H1 (cell line): Measurements from ENCODE around the gene DPH6. TPM values are rescaled to one million over a fixed set of nuclear protein-coding genes. Genes with fewer than 3 reads are reported as not detected.

Source experiments
- CTCF ChIA-PET: fragments of 300-600 bp; sonication (Branson Sonifier 250); formaldehyde crosslinking; loops from one replicate; lab custom pipeline; 2021; ENCODE audit not compliant: partially characterized antibody; lab: Charles Lee
- POLR2A ChIA-PET: fragments of 300-600 bp; sonication (Branson Sonifier 250); formaldehyde crosslinking; loops from one replicate; lab custom pipeline; 2021; ENCODE audit warnings: inconsistent platforms; ENCODE audit not compliant: partially characterized antibody; lab: Charles Lee
- DNase-seq, 2 experiments: peaks; one replicate each; pipeline versions ENCODE4 v3.0.0 to v3.0.0-alpha.2; 2010 to 2022; ENCODE audit warnings: low spot score in 2 of 2, low read depth in 1 of 2, mixed read lengths in 1 of 2
- FAIRE-seq: peaks from 2 replicates; lab custom pipeline; 2011; peaks lifted over from hg19 to GRCh38; lab: Jason Lieb, UNC
- H2AFZ ChIP-seq: 2 replicates; pipeline ENCODE4 v1.8.1; 2012; ENCODE audit warnings: low read length, inconsistent platforms
- H2AK5ac ChIP-seq: 2 replicates; pipeline ENCODE4 v1.6.1; 2013; ENCODE audit warnings: low read depth, low read length
- H2BK120ac ChIP-seq: replicated peaks from 2 replicates; pipeline ENCODE3; 2013; ENCODE audit warnings: low read depth, low read length, inconsistent platforms
- H2BK12ac ChIP-seq: 2 replicates; pipeline ENCODE4 v1.6.1; 2013; ENCODE audit warnings: low read depth, low read length
- H2BK15ac ChIP-seq: 2 replicates; pipeline ENCODE4 v1.6.1; 2013; ENCODE audit warnings: low read length
- H2BK20ac ChIP-seq: 2 replicates; pipeline ENCODE4 v1.6.1; 2013; ENCODE audit warnings: low read length
- H2BK5ac ChIP-seq: 2 replicates; pipeline ENCODE4 v1.6.1; 2013; ENCODE audit warnings: low read depth, low read length
- H3K14ac ChIP-seq: 2 replicates; pipeline ENCODE4 v1.6.1; 2013; ENCODE audit warnings: inconsistent platforms; ENCODE audit not compliant: insufficient read length
- H3K18ac ChIP-seq: 2 replicates; pipeline ENCODE4 v1.6.1; 2013; ENCODE audit warnings: low read length; ENCODE audit errors: extremely low read depth
- H3K23ac ChIP-seq: 2 replicates; pipeline ENCODE4 v1.6.1; 2013; ENCODE audit warnings: inconsistent platforms; ENCODE audit not compliant: insufficient read length
- H3K23me2 ChIP-seq: 2 replicates; pipeline ENCODE4 v1.6.1; 2013; ENCODE audit warnings: low read depth, low read length
- H3K27ac ChIP-seq: 2 replicates; pipeline ENCODE4 v1.6.1; 2011; ENCODE audit warnings: low read depth, low read length, inconsistent platforms
- H3K27me3 ChIP-seq, 4 experiments: replicated peaks in 1 of 4; 1 replicate in 1 of 4; 2 replicates in 3 of 4; pipeline versions ENCODE4 v1.6.1 to v1.8.1; 2011 to 2013; ENCODE audit warnings: low read length in 3 of 4, mild to moderate bottlenecking in 3 of 4, inconsistent platforms in 2 of 4, mixed read lengths in 2 of 4, moderate library complexity in 1 of 4; ENCODE audit not compliant: control insufficient read depth in 3 of 4, insufficient read depth in 3 of 4; ENCODE audit errors: extremely low read depth in 1 of 4
- H3K36me3 ChIP-seq, 4 experiments: 2 replicates each; pipeline versions ENCODE4 v1.6.1 to v1.8.1; 2011 to 2013; ENCODE audit warnings: mild to moderate bottlenecking in 4 of 4, low read length in 3 of 4, moderate library complexity in 2 of 4, control low read depth in 1 of 4, inconsistent platforms in 1 of 4; ENCODE audit not compliant: insufficient read depth in 4 of 4, control insufficient read depth in 2 of 4
- H3K4ac ChIP-seq: replicated peaks from 2 replicates; pipeline ENCODE3; 2013; ENCODE audit warnings: low read length, low read depth, mixed read lengths, inconsistent platforms; ENCODE audit not compliant: insufficient read length
- H3K4me1 ChIP-seq, 4 experiments: replicated peaks in 1 of 4; 1 replicate in 1 of 4; 2 replicates in 3 of 4; pipeline versions ENCODE4 v1.6.1 to v1.8.1; 2011 to 2013; ENCODE audit warnings: low read length in 3 of 4, inconsistent platforms in 2 of 4, mixed read lengths in 1 of 4; ENCODE audit not compliant: insufficient read depth in 4 of 4, control insufficient read depth in 3 of 4
- H3K4me2 ChIP-seq, 2 experiments: 2 replicates each; pipeline versions ENCODE4 v1.6.1 to v1.8.1; 2011 to 2013; ENCODE audit warnings: low read depth in 2 of 2, low read length in 2 of 2, control low read depth in 1 of 2, inconsistent platforms in 1 of 2, mild to moderate bottlenecking in 1 of 2; ENCODE audit not compliant: insufficient read depth in 1 of 2
- H3K4me3 ChIP-seq, 4 experiments: fragments of 200-600, 300-600 bp in 1 of 4; sonication (generic), shearing (Covaris generic), sonication (Bioruptor Twin) in 1 of 4; 2 replicates each; pipeline versions ENCODE4 v1.5.1 to v1.8.1; 2011 to 2016; ENCODE audit warnings: low read length in 4 of 4, low read depth in 3 of 4, control low read depth in 2 of 4, inconsistent platforms in 2 of 4, mild to moderate bottlenecking in 2 of 4, mixed read lengths in 1 of 4, moderate library complexity in 1 of 4; ENCODE audit not compliant: insufficient read depth in 2 of 4; ENCODE audit errors: extremely low read depth in 1 of 4
- H3K56ac ChIP-seq: replicated peaks from 2 replicates; pipeline ENCODE3; 2013; ENCODE audit warnings: low read depth, mild to moderate bottlenecking, mixed read lengths, low read length, inconsistent platforms; ENCODE audit not compliant: insufficient read length
- H3K79me1 ChIP-seq: 2 replicates; pipeline ENCODE4 v1.6.1; 2013; ENCODE audit warnings: low read depth, low read length, control low read depth
- H3K79me2 ChIP-seq, 2 experiments: 2 replicates each; pipeline versions ENCODE4 v1.6.1 to v1.8.1; 2012 to 2013; ENCODE audit warnings: low read length in 2 of 2, mild to moderate bottlenecking in 2 of 2, inconsistent platforms in 1 of 2; ENCODE audit not compliant: insufficient read depth in 2 of 2, control insufficient read depth in 1 of 2
- H3K9ac ChIP-seq, 4 experiments: replicated peaks in 1 of 4; 1 replicate in 1 of 4; 2 replicates in 3 of 4; pipeline versions ENCODE4 v1.6.1 to v1.8.1; 2011 to 2013; ENCODE audit warnings: low read depth in 3 of 4, low read length in 3 of 4, control low read depth in 2 of 4, mild to moderate bottlenecking in 2 of 4, moderate library complexity in 2 of 4, inconsistent platforms in 1 of 4; ENCODE audit errors: extremely low read depth in 1 of 4
- H3K9me3 ChIP-seq, 2 experiments: 2 replicates each; pipeline versions ENCODE4 v1.6.1 to v1.8.1; 2012 to 2013; ENCODE audit warnings: mild to moderate bottlenecking in 2 of 2, moderate library complexity in 2 of 2, control low read depth in 1 of 2, inconsistent platforms in 1 of 2, low read depth in 1 of 2, low read length in 1 of 2, mixed read lengths in 1 of 2; ENCODE audit not compliant: insufficient read depth in 2 of 2
- H4K20me1 ChIP-seq, 2 experiments: replicated peaks in 1 of 2; 2 replicates each; pipeline versions ENCODE3 to v1.8.1; 2011 to 2013; ENCODE audit warnings: inconsistent platforms in 2 of 2, low read length in 2 of 2, mild to moderate bottlenecking in 1 of 2; ENCODE audit not compliant: insufficient read depth in 2 of 2, control insufficient read depth in 1 of 2
- H4K5ac ChIP-seq: 2 replicates; pipeline ENCODE4 v1.6.1; 2013; ENCODE audit warnings: low read length, low read depth, mixed read lengths, inconsistent platforms; ENCODE audit not compliant: insufficient read length
- H4K8ac ChIP-seq: 2 replicates; pipeline ENCODE4 v1.8.0; 2013; ENCODE audit warnings: mild to moderate bottlenecking, moderate library complexity, low read length, inconsistent platforms; ENCODE audit not compliant: insufficient read depth; ENCODE audit errors: extremely low read depth
- H4K91ac ChIP-seq: replicated peaks from 2 replicates; pipeline ENCODE3; 2013; ENCODE audit warnings: low read length, mixed read lengths, inconsistent platforms; ENCODE audit not compliant: insufficient read length
- POLR2AphosphoS5 ChIP-seq: IDR thresholded peaks from 2 replicates; pipeline ENCODE4 v1.6.1; 2011; ENCODE audit warnings: low read depth, low read length
- RFX5 ChIP-seq: IDR thresholded peaks from 2 replicates; pipeline ENCODE4 v1.6.1; 2011; ENCODE audit warnings: low read depth, low read length, improper control_type of control experiment, borderline replicate concordance
- TAF1 ChIP-seq: IDR thresholded peaks from 2 replicates; pipeline ENCODE4 v1.6.1; 2011; ENCODE audit warnings: mild to moderate bottlenecking, low read depth, low read length
- polyA plus RNA-seq, 7 experiments: library from polyadenylated mRNA; depleted of rRNA in 3 of 7; stranded (reverse) in 5 of 7; unstranded in 2 of 7; fragments of >200 nt in 5 of 7; fragments of 200-250 nt in 2 of 7; gene quantifications; 1 replicate in 5 of 7; 2 replicates in 1 of 7; 4 replicates in 1 of 7; pipeline versions ENCODE4 v1.2.1 to v1.2.3, GENCODE V29; 2011 to 2013; ENCODE audit warnings: missing spikeins in 2 of 7, mixed read lengths in 2 of 7
- total RNA-seq: library from RNA; stranded (reverse); fragmentation: NEBNext Ultra II Directional; extraction: Animal tissue kit (Norgen Biotek cat#: 25700); gene quantifications from 2 replicates; pipeline ENCODE4 v1.2.1, GENCODE V29; 2021

Gene DPH6
- total and polyA plus RNA-seq, 2 of the 8 experiments (the other 6 are each of a cell fraction or from before 2014, with no cell fraction given) = 21.6 to 30.5 TPM

- Histone ChIP-seq H3K9me3 (no peaks in the 10 kb centered on the region), H4K5ac (no peak overlapping the region), H2AK5ac (no peak overlapping the region), H3K4ac (no peak overlapping the region), H3K79me2 (no peaks in the 10 kb centered on the region), H3K27me3 (no peaks in the 10 kb centered on the region), H3K56ac (no peak overlapping the region), H3K27ac (no peak overlapping the region), H2BK5ac (no peak overlapping the region), H2AFZ (no peak overlapping the region), H3K4me3 (no peak overlapping the region), H4K8ac (no peak overlapping the region), H3K14ac (no peak overlapping the region), H2BK120ac (no peak overlapping the region), H2BK15ac (no peak overlapping the region), H3K79me1 (no peaks in the 10 kb centered on the region), H3K23me2 (no peaks in the 10 kb centered on the region), H3K4me2 (no peak overlapping the region), H2BK12ac (no peak overlapping the region), H3K9ac (no peak overlapping the region), H2BK20ac (no peak overlapping the region), H3K36me3 (no peaks in the 10 kb centered on the region), H3K4me1 (peaks cover 0 to 6% (median 3%) of the 10 kb centered on the region in 4 experiments; a peak in 5 of 7 replicates), H3K18ac (no peak overlapping the region), H4K91ac (no peak overlapping the region), H4K20me1 (no peaks in the 10 kb centered on the region), H3K23ac (no peak overlapping the region)
- ChIA-PET CTCF (no interaction called here), POLR2A (no interaction called here)
- no peak for FAIRE-seq
- DNase-seq = no peak
- TF ChIP-seq TAF1 (no peak), RFX5 (no peak), POLR2AphosphoS5 (no peak)
These were observed 40.2 kb downstream of the DPH6 start for GRCh38 chr15:35505809-35506208.
